ENCODE results near the gene CFAP43.

- TF ChIP-seq POLR2A (IDR thresholded peaks at IDR 0.05) (no peak), CTCF (IDR thresholded peaks at IDR 0.05) (no peak)
These were observed 41.5 kb downstream of the CFAP43 start for GRCh38 chr10:104190695-104191094.

Data from adrenal gland (tissue), 5 donors.